Right atrium auricular region (tissue), 2 donors: ENCODE measurements around the gene TMEM107. TPM values are rescaled to one million over a fixed set of nuclear protein-coding genes. Genes with fewer than 3 reads are reported as not detected.
A peak's percentile ranks its signal among the peaks of the same experiment; 100 is the strongest.

Experiments
- DNase-seq: peaks from one replicate; pipeline ENCODE4 v3.0.0-alpha.2; 2019; ENCODE audit warnings: low spot score
- H3K27ac ChIP-seq, 2 donors: fragments of 200-600 bp; sonication (generic); 1 replicate in 1 of 2; 2 replicates in 1 of 2; pipeline ENCODE4 v1.5.1; 2016 to 2019
- H3K27me3 ChIP-seq, 2 donors: fragments of 200-600 bp; sonication (generic); one replicate each; pipeline versions ENCODE4 v1.5.1 to v1.6.0; 2017 to 2019
- H3K36me3 ChIP-seq: fragments of 200-600 bp; sonication (generic); one replicate; pipeline ENCODE4 v1.5.1; 2016
- H3K4me1 ChIP-seq, 2 donors: fragments of 200-600 bp; sonication (generic); one replicate each; pipeline versions ENCODE4 v1.5.1 to v1.6.0; 2017 to 2019
- H3K4me3 ChIP-seq, 2 donors: fragments of 200-600 bp; sonication (generic); 1 replicate in 1 of 2; 2 replicates in 1 of 2; pipeline ENCODE4 v1.5.1; 2017 to 2019; ENCODE audit warnings: mild to moderate bottlenecking in 1 of 2, moderate library complexity in 1 of 2
- H3K9me3 ChIP-seq, 2 donors: fragments of 200-600 bp; sonication (generic); one replicate each; pipeline ENCODE4 v1.5.1; 2019
- total RNA-seq, 2 donors: library from RNA; depleted of rRNA; stranded (reverse); fragments of >200 nt; gene quantifications; one replicate each; pipeline ENCODE4 v1.1.0, GENCODE V29; 2016
- TF ChIP-seq, protein P1 (sequence below), 2 donors: fragments of 200-600 bp; sonication (generic); IDR thresholded peaks; one replicate each; pipeline ENCODE4 v1.5.1; 2019; ENCODE audit warnings: antibody characterized with exemption in 2 of 2

TMEM107 gene
- total RNA-seq, 2 donors from 2014 or later = 7.3 to 11.0 TPM

DNA sequence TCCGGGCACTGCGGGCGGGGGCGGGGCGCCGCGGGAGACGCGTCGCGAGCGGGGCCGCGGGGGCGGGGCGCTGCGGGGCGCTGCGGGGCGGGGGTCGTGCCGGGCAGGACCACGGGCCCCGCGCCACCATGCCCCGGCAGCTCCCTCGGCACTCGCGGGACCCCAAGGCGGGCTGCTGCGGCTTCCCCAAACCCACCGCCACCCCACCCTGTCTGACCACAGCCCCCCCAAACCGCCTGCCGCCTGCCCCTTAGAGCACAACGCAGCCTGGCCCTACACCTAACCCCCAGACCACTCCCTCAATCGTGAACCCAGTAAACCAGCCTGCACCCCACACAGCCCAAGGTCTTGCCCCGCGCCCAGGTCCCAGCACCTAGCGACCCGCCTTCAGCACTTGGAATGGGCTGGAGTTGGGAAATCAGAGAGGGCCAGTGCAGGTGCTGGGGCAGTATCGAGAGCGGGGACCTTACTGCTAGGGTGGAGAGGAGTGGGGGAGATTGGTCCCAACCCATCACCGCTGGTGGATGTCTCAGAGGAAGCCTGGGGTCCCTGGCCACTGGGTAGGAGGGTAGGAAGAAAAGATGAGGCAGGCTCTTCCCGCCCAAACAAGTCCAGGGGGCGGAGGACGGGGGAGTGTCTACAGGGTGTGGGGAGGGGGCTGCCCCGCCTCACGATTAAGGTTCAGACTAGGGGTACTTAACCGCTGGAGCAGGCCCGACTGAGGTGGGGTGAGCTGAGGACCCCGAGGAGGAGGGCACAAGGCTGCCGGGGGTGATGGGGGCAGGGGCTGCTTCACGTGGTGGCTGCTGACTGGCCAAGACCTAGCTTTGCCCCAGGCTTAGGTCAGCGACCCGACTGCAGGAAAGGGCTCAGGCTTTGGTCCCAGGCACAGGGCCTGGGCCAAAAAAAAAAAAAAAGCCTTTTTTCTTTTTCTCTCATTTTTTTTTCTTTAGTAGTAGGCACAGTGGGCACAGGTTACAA is 12.9 kb downstream of the TMEM107 start:
- Histone ChIP-seq H3K4me3 (peak overlapping the region; percentile 97), H3K27ac (peak overlapping the region; percentile 99), H3K27me3 (no peaks in the 10 kb centered on the region), H3K9me3 (no peaks in the 10 kb centered on the region), H3K4me1 (peaks cover 0 to 53% of the 10 kb centered on the region in 2 donors), H3K36me3 (peaks cover 22% of the 10 kb centered on the region)
- TF ChIP-seq, protein P1, sequence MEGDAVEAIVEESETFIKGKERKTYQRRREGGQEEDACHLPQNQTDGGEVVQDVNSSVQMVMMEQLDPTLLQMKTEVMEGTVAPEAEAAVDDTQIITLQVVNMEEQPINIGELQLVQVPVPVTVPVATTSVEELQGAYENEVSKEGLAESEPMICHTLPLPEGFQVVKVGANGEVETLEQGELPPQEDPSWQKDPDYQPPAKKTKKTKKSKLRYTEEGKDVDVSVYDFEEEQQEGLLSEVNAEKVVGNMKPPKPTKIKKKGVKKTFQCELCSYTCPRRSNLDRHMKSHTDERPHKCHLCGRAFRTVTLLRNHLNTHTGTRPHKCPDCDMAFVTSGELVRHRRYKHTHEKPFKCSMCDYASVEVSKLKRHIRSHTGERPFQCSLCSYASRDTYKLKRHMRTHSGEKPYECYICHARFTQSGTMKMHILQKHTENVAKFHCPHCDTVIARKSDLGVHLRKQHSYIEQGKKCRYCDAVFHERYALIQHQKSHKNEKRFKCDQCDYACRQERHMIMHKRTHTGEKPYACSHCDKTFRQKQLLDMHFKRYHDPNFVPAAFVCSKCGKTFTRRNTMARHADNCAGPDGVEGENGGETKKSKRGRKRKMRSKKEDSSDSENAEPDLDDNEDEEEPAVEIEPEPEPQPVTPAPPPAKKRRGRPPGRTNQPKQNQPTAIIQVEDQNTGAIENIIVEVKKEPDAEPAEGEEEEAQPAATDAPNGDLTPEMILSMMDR (IDR thresholded peaks at IDR 0.05) = no peak
- DNase-seq = no peak

DNA sequence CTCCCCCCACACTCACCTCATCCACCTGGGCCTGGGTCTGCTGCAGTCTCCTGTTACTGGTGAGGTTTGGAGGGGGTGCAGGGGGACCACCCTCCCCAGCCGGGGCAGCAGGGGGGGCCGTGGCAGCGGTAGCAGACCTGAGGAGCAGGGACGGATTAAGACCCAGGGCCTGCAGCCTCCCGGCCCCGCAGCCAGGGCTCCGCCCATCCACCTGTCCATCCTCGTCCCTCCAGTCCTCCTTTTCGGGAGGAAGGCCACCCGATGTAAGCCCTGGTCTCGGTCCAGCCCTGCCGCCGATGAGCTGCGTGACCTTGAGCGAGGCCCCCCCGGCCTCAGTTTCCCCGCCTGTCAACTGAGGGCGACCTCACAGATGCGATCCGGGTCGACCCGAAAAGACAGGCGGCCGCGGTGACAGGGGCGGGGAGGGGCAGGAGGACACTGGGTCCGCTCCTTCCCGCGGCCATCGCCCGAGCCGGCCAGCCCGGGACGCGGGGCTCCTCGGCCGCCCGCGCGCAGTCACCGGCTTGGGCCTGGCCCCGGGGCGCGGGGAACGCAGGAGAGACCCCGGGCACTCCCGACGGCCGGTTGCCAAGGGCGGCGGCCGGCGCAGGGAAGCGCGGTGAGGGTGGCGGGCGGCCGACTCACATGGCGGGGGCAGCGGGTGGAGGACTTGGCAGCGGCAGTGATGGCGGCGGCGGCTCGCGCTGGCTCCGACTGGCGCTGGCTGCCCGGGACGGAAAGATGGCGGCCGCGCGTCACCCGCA is 13.8 kb downstream of the TMEM107 start, which contains the start of gene VAMP2:
Gene VAMP2 (minus strand): TSS at position 716 of the 764 bp plus-strand sequence. CDS start 69 bp downstream, at position 647.
- Histone ChIP-seq H3K36me3 (peaks cover 22% of the 10 kb centered on the region), H3K4me1 (peaks cover 0 to 54% of the 10 kb centered on the region in 2 donors), H3K27me3 (no peaks in the 10 kb centered on the region), H3K27ac (peak within 1 kb of the TSS; percentile 99), H3K4me3 (peak within 1 kb of the TSS; percentile 97), H3K9me3 (no peaks in the 10 kb centered on the region)
- TF ChIP-seq, protein P1 (IDR thresholded peaks at IDR 0.05) = peak in 1 of 2 donors; percentile 13
- no peak for DNase-seq

DNA sequence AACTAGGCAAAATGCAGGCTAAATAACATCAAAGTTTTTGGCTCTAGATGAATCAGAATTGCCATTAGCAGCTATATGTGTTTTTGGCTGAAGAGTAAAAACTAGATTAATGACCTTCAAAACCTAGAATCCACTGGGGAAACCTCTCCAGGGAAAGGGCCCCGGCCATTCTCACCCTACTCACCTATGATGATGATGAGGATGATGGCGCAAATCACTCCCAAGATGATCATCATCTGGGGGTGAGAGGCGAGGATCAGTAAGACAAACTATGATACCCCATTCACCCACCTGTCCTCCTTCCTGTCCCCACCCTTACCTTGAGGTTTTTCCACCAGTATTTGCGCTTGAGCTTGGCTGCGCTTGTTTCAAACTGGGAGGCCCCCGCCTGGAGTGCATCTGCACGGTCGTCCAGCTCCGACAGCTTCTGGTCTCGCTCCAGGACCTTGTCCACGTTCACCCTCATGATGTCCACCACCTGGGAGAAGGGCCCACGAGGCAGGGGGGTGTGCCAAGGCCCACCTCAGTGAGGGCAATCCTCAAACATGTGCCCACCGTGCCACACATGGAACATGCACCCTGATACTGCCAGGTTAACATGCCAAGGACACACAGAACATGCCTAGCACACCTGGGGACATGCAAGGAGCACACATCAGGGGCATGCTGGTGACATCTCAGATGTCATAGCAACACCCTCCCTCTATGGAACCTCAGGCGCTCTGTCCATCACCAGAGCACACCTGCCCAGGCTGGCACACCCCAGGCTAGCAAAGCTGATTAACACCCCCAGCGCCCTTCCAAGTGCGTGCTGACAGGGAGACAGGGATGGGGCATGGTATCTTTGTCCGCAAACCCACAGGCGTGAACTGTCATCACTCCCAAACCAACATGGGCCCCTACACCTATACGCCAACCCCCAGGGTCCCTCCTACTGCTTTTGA is 14.6 kb downstream of the TMEM107 start:
- H3K9me3 ChIP-seq = no peaks in the 10 kb centered on the region
- peaks cover 0 to 58% of the 10 kb centered on the region in 2 donors for H3K4me1 ChIP-seq
- TF ChIP-seq, protein P1 (IDR thresholded peaks at IDR 0.05) = no peak
- H3K27ac ChIP-seq = peak overlapping the region; percentile 99
- H3K4me3 ChIP-seq = peak overlapping the region; percentile 97
- DNase-seq = no peak
- peaks cover 22% of the 10 kb centered on the region for H3K36me3 ChIP-seq
- no peaks in the 10 kb centered on the region for H3K27me3 ChIP-seq

DNA sequence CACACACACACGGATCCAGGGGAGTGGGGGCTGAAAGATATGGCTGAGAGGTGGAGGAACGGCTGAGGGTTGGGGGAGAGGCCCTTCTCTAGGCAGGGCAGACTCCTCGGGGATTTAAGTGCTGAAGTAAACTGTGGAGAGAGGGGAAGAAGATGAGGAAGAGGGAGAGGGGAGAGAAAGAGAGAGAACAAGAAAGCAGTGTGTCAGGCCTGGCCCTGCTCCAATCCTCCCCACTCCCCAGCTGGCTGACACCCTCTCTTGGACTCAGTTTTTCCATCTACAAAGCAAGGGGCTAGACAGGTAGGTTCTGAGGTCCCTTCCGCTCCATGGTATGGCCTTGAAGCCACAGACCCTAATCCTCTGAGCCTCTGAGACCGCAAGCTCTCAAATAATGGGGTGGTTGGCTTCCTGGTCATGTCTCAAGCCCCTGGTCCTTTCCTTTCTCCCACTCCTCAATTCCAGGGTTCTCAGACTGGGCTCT is 15.4 kb downstream of the TMEM107 start:
- no peaks in the 10 kb centered on the region for H3K9me3 ChIP-seq
- H3K27me3 ChIP-seq = no peaks in the 10 kb centered on the region
- H3K27ac ChIP-seq = peak overlapping the region; percentile 99
- DNase-seq = no peak
- peak overlapping the region in 1 of 2 donors; percentile 97 for H3K4me3 ChIP-seq
- TF ChIP-seq, protein P1 (IDR thresholded peaks at IDR 0.05) = no peak
- peaks cover 22% of the 10 kb centered on the region for H3K36me3 ChIP-seq
- H3K4me1 ChIP-seq = peaks cover 0 to 58% of the 10 kb centered on the region in 2 donors

DNA sequence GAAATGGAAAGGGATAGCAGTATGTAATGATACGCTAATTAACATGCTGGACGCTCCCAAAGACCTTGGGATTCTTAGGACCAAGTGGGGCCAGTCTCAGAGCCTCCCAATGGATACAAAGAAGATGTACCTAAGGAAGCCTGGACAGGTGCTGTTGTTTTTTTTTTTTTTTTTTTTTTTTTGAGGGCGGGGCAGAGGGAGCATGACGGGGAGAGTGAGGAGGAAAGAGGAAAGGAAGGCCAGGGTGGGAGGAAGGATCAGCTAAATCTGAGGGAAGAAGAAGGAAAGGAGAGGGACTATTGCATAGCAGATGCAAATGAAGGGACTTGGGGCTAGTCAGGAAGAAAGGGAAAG is 16.0 kb downstream of the TMEM107 start:
- peaks cover 0 to 58% of the 10 kb centered on the region in 2 donors for H3K4me1 ChIP-seq
- H3K4me3 ChIP-seq = no peak overlapping the region
- no peak for DNase-seq
- no peaks in the 10 kb centered on the region for H3K27me3 ChIP-seq
- H3K27ac ChIP-seq = peak overlapping the region; percentile 99
- H3K36me3 ChIP-seq = peaks cover 22% of the 10 kb centered on the region
- H3K9me3 ChIP-seq = no peaks in the 10 kb centered on the region
- TF ChIP-seq, protein P1 (IDR thresholded peaks at IDR 0.05) = no peak
